Tibial nerve (tissue), 4 donors: ENCODE measurements around the gene TMEM132D. TPM values are rescaled to one million over a fixed set of nuclear protein-coding genes. Genes with fewer than 3 reads are reported as not detected.

Experiments
- DNase-seq, 2 donors: peaks; one replicate each; pipeline ENCODE4 v3.0.0-alpha.2; 2019; ENCODE audit warnings: low spot score in 2 of 2
- H3K27ac ChIP-seq, 4 donors: fragments of 200-600 bp; sonication (generic) in 3 of 4; one replicate each; pipeline ENCODE4 v1.5.1; 2017 to 2019; ENCODE audit warnings: mild to moderate bottlenecking in 1 of 4
- H3K27me3 ChIP-seq, 2 donors: fragments of 200-600 bp; sonication (generic) in 1 of 2; one replicate each; pipeline versions ENCODE4 v1.5.1 to v1.6.0; 2017 to 2019
- H3K36me3 ChIP-seq, 3 donors: fragments of 200-600 bp; sonication (generic); one replicate each; pipeline ENCODE4 v1.5.1; 2018 to 2019
- H3K4me1 ChIP-seq, 4 donors: fragments of 200-600 bp; sonication (generic) in 3 of 4; one replicate each; pipeline ENCODE4 v1.5.1; 2017 to 2019
- H3K4me3 ChIP-seq, 4 donors: fragments of 200-600 bp; sonication (generic) in 3 of 4; one replicate each; pipeline ENCODE4 v1.5.1; 2017 to 2019; ENCODE audit warnings: mild to moderate bottlenecking in 1 of 4, moderate library complexity in 1 of 4
- H3K9me3 ChIP-seq, 4 donors: fragments of 200-600 bp; sonication (generic) in 3 of 4; one replicate each; pipeline ENCODE4 v1.5.1; 2017 to 2019
- EP300 ChIP-seq, 2 donors: sonication (generic); formaldehyde crosslinking; IDR thresholded peaks; one replicate each; pipeline ENCODE4 v1.6.1; 2017; ENCODE audit warnings: antibody characterized with exemption in 2 of 2, mild to moderate bottlenecking in 1 of 2
- POLR2A ChIP-seq, 2 donors: fragments of 450-650 bp; IDR thresholded peaks; one replicate each; pipeline ENCODE4 v1.6.1; 2017; ENCODE audit warnings: antibody characterized with exemption in 2 of 2, mild to moderate bottlenecking in 2 of 2, moderate library complexity in 2 of 2
- WGBS, 2 donors: methylation state at CpG; one replicate each; pipeline ENCODE4 v1.1.5; 2018; 5-methylcytosine and 5-hydroxymethylcytosine counted together
- total RNA-seq, 4 donors: library from RNA; depleted of rRNA; stranded (reverse); fragments of >200 nt; gene quantifications; one replicate each; pipeline ENCODE4 v1.1.0, GENCODE V29; 2016
- TF ChIP-seq, protein P1 (sequence below), 5 experiments: fragments of 200-600 bp in 3 of 5; fragments of 450-650 bp in 2 of 5; sonication (generic) in 3 of 5; IDR thresholded peaks; one replicate each; pipeline ENCODE4 v1.5.1; 2016 to 2019; ENCODE audit warnings: antibody characterized with exemption in 5 of 5, mild to moderate bottlenecking in 3 of 5, moderate library complexity in 2 of 5

Gene TMEM132D
- total RNA-seq, 4 donors from 2014 or later, result under 0.01 to 0.21 TPM; not detected in 2

DNA sequence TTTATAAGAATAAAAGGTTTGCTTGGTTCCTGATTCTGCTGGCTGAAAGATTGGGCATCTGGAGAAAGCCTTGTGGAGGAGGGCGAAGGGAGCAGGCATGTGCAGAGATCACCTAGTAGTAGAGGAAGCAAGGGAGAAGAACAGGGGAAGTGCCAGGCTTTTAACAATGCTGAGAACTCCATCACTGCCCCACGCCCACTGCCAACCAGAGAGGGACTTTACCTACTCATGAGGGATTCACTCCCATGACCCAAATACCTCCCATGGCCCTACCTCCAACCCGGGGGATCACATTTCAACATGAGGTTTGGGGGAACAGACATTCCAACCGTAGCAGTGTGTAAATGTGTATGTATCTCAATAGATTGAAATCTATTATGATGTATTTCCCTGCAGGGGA lies 690.3 kb downstream of the TMEM132D start:
- Histone ChIP-seq H3K27me3 (no peaks in the 10 kb centered on the region), H3K9me3 (peaks cover 0 to 23% (median 0%) of the 10 kb centered on the region in 4 donors), H3K36me3 (no peaks in the 10 kb centered on the region), H3K4me1 (no peaks in the 10 kb centered on the region), H3K4me3 (no peak overlapping the region), H3K27ac (no peak overlapping the region)
- no peak for TF ChIP-seq POLR2A (IDR thresholded peaks at IDR 0.05)
- no peak for TF ChIP-seq EP300 (IDR thresholded peaks at IDR 0.05)
- TF ChIP-seq, protein P1, sequence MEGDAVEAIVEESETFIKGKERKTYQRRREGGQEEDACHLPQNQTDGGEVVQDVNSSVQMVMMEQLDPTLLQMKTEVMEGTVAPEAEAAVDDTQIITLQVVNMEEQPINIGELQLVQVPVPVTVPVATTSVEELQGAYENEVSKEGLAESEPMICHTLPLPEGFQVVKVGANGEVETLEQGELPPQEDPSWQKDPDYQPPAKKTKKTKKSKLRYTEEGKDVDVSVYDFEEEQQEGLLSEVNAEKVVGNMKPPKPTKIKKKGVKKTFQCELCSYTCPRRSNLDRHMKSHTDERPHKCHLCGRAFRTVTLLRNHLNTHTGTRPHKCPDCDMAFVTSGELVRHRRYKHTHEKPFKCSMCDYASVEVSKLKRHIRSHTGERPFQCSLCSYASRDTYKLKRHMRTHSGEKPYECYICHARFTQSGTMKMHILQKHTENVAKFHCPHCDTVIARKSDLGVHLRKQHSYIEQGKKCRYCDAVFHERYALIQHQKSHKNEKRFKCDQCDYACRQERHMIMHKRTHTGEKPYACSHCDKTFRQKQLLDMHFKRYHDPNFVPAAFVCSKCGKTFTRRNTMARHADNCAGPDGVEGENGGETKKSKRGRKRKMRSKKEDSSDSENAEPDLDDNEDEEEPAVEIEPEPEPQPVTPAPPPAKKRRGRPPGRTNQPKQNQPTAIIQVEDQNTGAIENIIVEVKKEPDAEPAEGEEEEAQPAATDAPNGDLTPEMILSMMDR (IDR thresholded peaks at IDR 0.05), result no peak
- whole genome bisulfite sequencing, 2 donors, result 82 to 83% methylated on average over 4 of the region's 4 CpGs
- no peak for DNase-seq

DNA sequence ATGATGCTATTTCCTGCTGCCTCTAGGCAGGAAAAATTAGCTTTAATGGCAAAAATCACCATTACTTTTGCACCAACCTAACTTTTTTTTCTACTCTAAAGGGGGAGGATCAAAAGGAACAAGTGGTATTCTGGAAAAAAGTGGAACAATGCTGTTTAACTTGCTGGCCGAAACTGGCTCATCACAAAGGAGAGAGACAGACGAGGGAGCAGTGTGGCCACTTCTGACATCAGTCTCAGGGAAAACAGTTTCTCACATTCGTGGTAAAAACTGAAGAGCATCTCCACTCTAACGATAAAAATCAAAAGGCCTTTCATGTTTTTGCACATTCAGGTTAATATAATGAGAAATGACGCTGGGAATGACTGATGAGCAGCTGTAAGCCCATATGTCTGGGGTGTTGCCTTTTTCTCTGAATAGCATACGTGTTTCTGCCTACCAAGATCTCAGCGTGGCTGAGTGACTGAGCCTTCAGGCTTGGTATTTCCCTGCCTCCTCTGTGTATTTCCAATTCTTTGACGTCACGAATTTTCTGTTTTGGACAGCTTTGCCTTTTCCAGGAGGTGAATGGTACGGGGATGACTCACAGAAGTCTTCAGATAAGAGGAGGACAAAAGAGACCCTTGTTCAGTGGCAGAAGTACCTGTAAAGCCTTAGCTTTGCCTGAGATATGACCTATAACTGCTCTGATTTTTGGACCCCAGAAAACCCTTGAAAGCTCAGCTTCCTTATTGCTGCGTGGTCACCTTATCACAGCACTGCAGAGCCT lies 691.8 kb downstream of the TMEM132D start:
- Histone ChIP-seq H3K4me3 (no peak overlapping the region), H3K36me3 (no peaks in the 10 kb centered on the region), H3K9me3 (peaks cover 0 to 21% (median 0%) of the 10 kb centered on the region in 4 donors), H3K27me3 (no peaks in the 10 kb centered on the region), H3K4me1 (no peaks in the 10 kb centered on the region), H3K27ac (no peak overlapping the region)
- 59 to 65% methylated on average over 11 of the region's 11 CpGs for WGBS, 2 donors
- DNase-seq, result no peak
- no peak for TF ChIP-seq POLR2A (IDR thresholded peaks at IDR 0.05)
- TF ChIP-seq, protein P1 (IDR thresholded peaks at IDR 0.05), result no peak
- TF ChIP-seq EP300 (IDR thresholded peaks at IDR 0.05), result no peak

GRCh38 chr12:129208566-129208965 lies 695.3 kb downstream of the TMEM132D start:
- H3K27ac ChIP-seq, result no peak overlapping the region
- WGBS, 2 donors, result 73 to 74% methylated on average over 8 to 9 of the region's 9 CpGs
- TF ChIP-seq EP300 (IDR thresholded peaks at IDR 0.05) (no peak), POLR2A (IDR thresholded peaks at IDR 0.05) (no peak)
- TF ChIP-seq, protein P1 (IDR thresholded peaks at IDR 0.05), result no peak

DNA sequence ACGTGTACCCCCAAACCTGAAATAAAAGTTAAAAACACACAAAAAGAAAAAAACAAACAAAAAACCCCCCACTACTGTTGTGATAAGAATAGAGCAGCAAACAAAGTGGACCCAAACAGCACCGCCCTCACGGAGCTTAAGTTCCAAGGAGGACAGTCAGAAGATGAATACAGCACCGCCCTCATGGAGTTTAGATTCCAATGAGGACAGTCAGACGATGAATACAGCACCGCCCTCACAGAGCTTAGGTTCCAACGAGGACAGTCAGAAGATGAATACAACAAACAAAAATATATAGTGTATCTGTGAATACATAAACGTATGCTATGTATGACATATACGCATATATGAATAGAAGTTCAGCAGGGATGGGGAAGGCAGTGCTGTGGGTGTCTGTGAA lies 696.7 kb downstream of the TMEM132D start:
- H3K4me1 ChIP-seq, result no peaks in the 10 kb centered on the region
- DNase-seq, result no peak
- peaks cover 0 to 7% (median 0%) of the 10 kb centered on the region in 4 donors for H3K9me3 ChIP-seq
- H3K27me3 ChIP-seq, result no peaks in the 10 kb centered on the region
- TF ChIP-seq EP300 (IDR thresholded peaks at IDR 0.05) (no peak), POLR2A (IDR thresholded peaks at IDR 0.05) (no peak)
- TF ChIP-seq, protein P1 (IDR thresholded peaks at IDR 0.05), result no peak
- H3K36me3 ChIP-seq, result no peaks in the 10 kb centered on the region
- 86 to 89% methylated on average over 9 of the region's 9 CpGs for WGBS, 2 donors
- no peak overlapping the region for H3K4me3 ChIP-seq
- H3K27ac ChIP-seq, result no peak overlapping the region

More at GRCh38 chr12:129208566-129208965, 695.3 kb downstream of the TMEM132D start:
- Histone ChIP-seq H3K27me3 (no peaks in the 10 kb centered on the region), H3K4me1 (no peaks in the 10 kb centered on the region), H3K36me3 (no peaks in the 10 kb centered on the region), H3K4me3 (no peak overlapping the region), H3K9me3 (peaks cover 0 to 3% (median 0%) of the 10 kb centered on the region in 4 donors)
- DNase-seq, result no peak

- H3K9me3 ChIP-seq, result peaks cover 0 to 7% (median 0%) of the 10 kb centered on the region in 4 donors
- 57 to 72% methylated on average over 2 of the region's 2 CpGs for WGBS, 2 donors
- no peak overlapping the region for H3K27ac ChIP-seq
Measured at GRCh38 chr12:129203456-129203855, 700.4 kb downstream of the TMEM132D start.

More at GRCh38 chr12:129203456-129203855, 700.4 kb downstream of the TMEM132D start:
- TF ChIP-seq EP300 (IDR thresholded peaks at IDR 0.05), result no peak
- TF ChIP-seq, protein P1 (IDR thresholded peaks at IDR 0.05), result no peak
- no peak for TF ChIP-seq POLR2A (IDR thresholded peaks at IDR 0.05)
- no peaks in the 10 kb centered on the region for H3K27me3 ChIP-seq
- DNase-seq, result no peak
- H3K4me3 ChIP-seq, result no peak overlapping the region
- H3K36me3 ChIP-seq, result no peaks in the 10 kb centered on the region
- H3K4me1 ChIP-seq, result no peaks in the 10 kb centered on the region
